ENCODE results near the gene MNT.

DNA sequence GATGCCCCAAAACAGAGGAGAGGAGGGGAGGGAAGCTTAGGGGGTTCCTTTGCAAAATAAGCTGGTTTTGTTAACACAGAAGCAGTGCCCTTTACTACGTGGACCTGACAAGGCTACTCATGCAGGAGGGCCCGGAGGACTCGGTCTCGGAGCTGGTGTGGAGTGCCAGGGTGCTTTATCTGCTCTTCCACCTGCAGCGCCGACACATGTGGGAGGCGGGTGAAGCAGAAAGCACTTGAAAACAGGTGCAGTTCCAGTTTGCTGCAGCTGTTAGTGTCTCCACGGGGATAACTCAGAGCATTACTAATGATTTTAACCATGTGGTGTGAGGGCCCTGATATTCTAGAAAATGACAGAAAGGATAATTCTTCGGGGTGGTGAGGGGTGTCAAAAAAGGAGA lies 35.0 kb upstream of the MNT start:
- no peak for TF ChIP-seq EP300 (IDR thresholded peaks at IDR 0.05; ENCODE audit: low read depth)
- no peak for TF ChIP-seq CTCF (IDR thresholded peaks at IDR 0.05)
- TF ChIP-seq POLR2A (IDR thresholded peaks at IDR 0.05), result no peak
- TF ChIP-seq POLR2AphosphoS5 (IDR thresholded peaks at IDR 0.05), result no peak

Measured in transverse colon (tissue), 4 donors.